IMR-90 (cell line): ENCODE data around the gene BRCA2. TPM values are rescaled to one million over a fixed set of nuclear protein-coding genes. Genes with fewer than 3 reads are reported as not detected.
A peak's percentile ranks its signal among the peaks of the same experiment; 100 is the strongest.

Experiments
- ATAC-seq: fragments of 200-7000 bp; cut with Tn5 transposase; 2 replicates; pipeline ENCODE4 v1.9.1; 2020; ENCODE audit warnings: low read depth, mild to moderate bottlenecking, moderate library complexity
- BruUV-seq: library from RNA; stranded (reverse); fragments of 400-500 nt; replicated peaks from 2 replicates; lab custom pipeline; 2021; lab: Mats Ljungman, UMichigan
- CTCF ChIA-PET: fragments of 300-600 bp; formaldehyde crosslinking; extraction: SDS; loops from one replicate; lab custom pipeline; 2021; ENCODE audit warnings: antibody characterized with exemption; lab: Yijun Ruan, JAX
- POLR2A ChIA-PET: fragments of 300-600 bp; sonication (Branson Sonifier 250); formaldehyde crosslinking; loops from one replicate; lab custom pipeline; 2022; ENCODE audit warnings: antibody characterized with exemption; ENCODE audit not compliant: unreplicated experiment; lab: Charles Lee
- DNase-seq: peaks from one replicate; pipeline ENCODE4 v3.0.0; 2013
- H2AFZ ChIP-seq: replicated peaks from 2 replicates; pipeline ENCODE3; 2013; ENCODE audit warnings: low read length, mild to moderate bottlenecking; ENCODE audit not compliant: poor library complexity
- H2AK5ac ChIP-seq: 2 replicates; pipeline ENCODE4 v1.6.1; 2013; ENCODE audit warnings: low read depth, low read length, inconsistent platforms
- H2AK9ac ChIP-seq: replicated peaks from 2 replicates; pipeline ENCODE3; 2013; ENCODE audit warnings: mild to moderate bottlenecking, low read depth, low read length, moderate library complexity; ENCODE audit not compliant: poor library complexity
- H2BK120ac ChIP-seq: 2 replicates; pipeline ENCODE4 v1.6.1; 2013; ENCODE audit warnings: low read depth, low read length, inconsistent platforms
- H2BK15ac ChIP-seq: 3 replicates; pipeline ENCODE4 v1.6.1; 2013; ENCODE audit warnings: low read depth, low read length, inconsistent platforms
- H2BK20ac ChIP-seq: 2 replicates; pipeline ENCODE4 v1.6.1; 2013; ENCODE audit warnings: low read depth, mild to moderate bottlenecking, inconsistent platforms, low read length, moderate library complexity
- H2BK5ac ChIP-seq: 2 replicates; pipeline ENCODE4 v1.6.1; 2013; ENCODE audit warnings: mild to moderate bottlenecking, low read depth, low read length, inconsistent platforms; ENCODE audit not compliant: poor library complexity, severe bottlenecking
- H3K14ac ChIP-seq: replicated peaks from 2 replicates; pipeline ENCODE4 v1.6.1; 2013; ENCODE audit warnings: low read depth, low read length, inconsistent platforms
- H3K18ac ChIP-seq: 2 replicates; pipeline ENCODE4 v1.6.1; 2013; ENCODE audit warnings: low read depth, low read length, control low read depth
- H3K23ac ChIP-seq: 2 replicates; pipeline ENCODE4 v1.6.1; 2013; ENCODE audit warnings: low read depth, low read length, inconsistent platforms
- H3K27ac ChIP-seq: 2 replicates; pipeline ENCODE4 v1.5.1; 2013; ENCODE audit warnings: mild to moderate bottlenecking, control low read depth, low read length; ENCODE audit not compliant: insufficient read depth
- H3K27me3 ChIP-seq: 2 replicates; pipeline ENCODE4 v1.6.1; 2013; ENCODE audit warnings: low read length; ENCODE audit not compliant: control insufficient read depth, insufficient read depth
- H3K36me3 ChIP-seq: 2 replicates; pipeline ENCODE4 v1.6.1; 2013; ENCODE audit warnings: low read length, mixed read lengths; ENCODE audit not compliant: control insufficient read depth, insufficient read depth
- H3K4ac ChIP-seq: 2 replicates; pipeline ENCODE4 v1.6.1; 2013; ENCODE audit warnings: low read depth, low read length, inconsistent platforms
- H3K4me1 ChIP-seq: 2 replicates; pipeline ENCODE4 v1.6.1; 2013; ENCODE audit warnings: low read length, mixed read lengths; ENCODE audit not compliant: control insufficient read depth, insufficient read depth
- H3K4me2 ChIP-seq: 2 replicates; pipeline ENCODE4 v1.6.1; 2013; ENCODE audit warnings: low read depth, mild to moderate bottlenecking, control low read depth, low read length, moderate library complexity
- H3K4me3 ChIP-seq: 2 replicates; pipeline ENCODE4 v1.5.1; 2013; ENCODE audit warnings: low read depth, mild to moderate bottlenecking, control low read depth, low read length, moderate library complexity; ENCODE audit not compliant: insufficient read depth
- H3K56ac ChIP-seq: 2 replicates; pipeline ENCODE4 v1.6.1; 2013; ENCODE audit warnings: low read length, inconsistent platforms; ENCODE audit not compliant: insufficient read depth; ENCODE audit errors: extremely low read depth
- H3K79me1 ChIP-seq, 2 experiments: 2 replicates each; pipeline ENCODE4 v1.6.1; 2013; ENCODE audit warnings: low read length in 2 of 2, inconsistent platforms in 1 of 2, low read depth in 1 of 2
- H3K9ac ChIP-seq: 2 replicates; pipeline ENCODE4 v1.6.1; 2013; ENCODE audit warnings: low read depth, low read length, control low read depth
- H3K9me1 ChIP-seq: 2 replicates; pipeline ENCODE4 v1.6.1; 2013; ENCODE audit warnings: low read length, inconsistent platforms; ENCODE audit not compliant: insufficient read depth
- H3K9me3 ChIP-seq: 2 replicates; pipeline ENCODE4 v1.6.1; 2013; ENCODE audit warnings: low read length; ENCODE audit not compliant: control insufficient read depth, insufficient read depth
- H4K20me1 ChIP-seq: 2 replicates; pipeline ENCODE4 v1.6.1; 2013; ENCODE audit warnings: low read length, inconsistent platforms; ENCODE audit not compliant: insufficient read depth
- H4K5ac ChIP-seq: 2 replicates; pipeline ENCODE4 v1.6.1; 2013; ENCODE audit warnings: mild to moderate bottlenecking, low read depth, low read length, control low read depth
- H4K8ac ChIP-seq, 2 experiments: 2 replicates each; pipeline ENCODE4 v1.6.1; 2013; ENCODE audit warnings: low read depth in 2 of 2, low read length in 2 of 2, control low read depth in 1 of 2, inconsistent platforms in 1 of 2
- H4K91ac ChIP-seq: 2 replicates; pipeline ENCODE4 v1.6.1; 2013; ENCODE audit warnings: low read depth, low read length, inconsistent platforms; ENCODE audit not compliant: insufficient read depth
- CEBPB ChIP-seq: IDR thresholded peaks from 2 replicates; pipeline ENCODE4 v1.6.1; 2012; ENCODE audit warnings: low read depth, low read length, improper control_type of control experiment
- WGBS, 2 experiments: methylation state at CpG; one replicate each; pipeline versions ENCODE4 v1.1.5 to v1.1.7; 2013; ENCODE audit warnings: missing lambda C conversion rate in 2 of 2; ENCODE audit not compliant: insufficient read length in 1 of 2; ENCODE audit errors: extremely low coverage in 2 of 2; 5-methylcytosine and 5-hydroxymethylcytosine counted together
- dilution Hi-C: fragments of 300-500 bp; cut with HindIII; formaldehyde crosslinking; loops from one replicate; pipeline ENCODE4 v1.14.3; 2018; ENCODE audit warnings: low sequenced_read_pairs; ENCODE audit not compliant: unreplicated experiment
- in situ Hi-C: fragments of 300-500 bp; cut with MboI; formaldehyde crosslinking; loops from 3 replicates; pipeline ENCODE4 v1.14.3; 2019; ENCODE audit warnings: low sequenced_read_pairs, inconsistent platforms, mixed read lengths
- intact Hi-C: fragments of 100-400 bp; cut with micrococcal nuclease; formaldehyde crosslinking; loops from 2 replicates; pipeline ENCODE4 v1.10.0; 2022
- polyA plus RNA-seq, 3 experiments: library from polyadenylated mRNA; depleted of rRNA; stranded (reverse); fragments of >200 nt; gene quantifications; 2 replicates each; pipeline ENCODE4 v1.2.3, GENCODE V29; 2012; ENCODE audit warnings: low replicate concordance in 1 of 3
- total RNA-seq: library from RNA; depleted of rRNA; stranded (reverse); fragments of >200 nt; gene quantifications from 2 replicates; pipeline ENCODE4 v1.2.3, GENCODE V29; 2012
- TF ChIP-seq, protein P1 (sequence below): fragments of 150-350 bp; IDR thresholded peaks from 2 replicates; pipeline ENCODE4 v1.6.1; 2017; ENCODE audit warnings: mild to moderate bottlenecking, antibody characterized with exemption, low read length, low read depth

The BRCA2 gene
- total and polyA plus RNA-seq, 2 of the 4 experiments (the other 2 are of a cell fraction): 2.0 to 9.7 TPM

DNA sequence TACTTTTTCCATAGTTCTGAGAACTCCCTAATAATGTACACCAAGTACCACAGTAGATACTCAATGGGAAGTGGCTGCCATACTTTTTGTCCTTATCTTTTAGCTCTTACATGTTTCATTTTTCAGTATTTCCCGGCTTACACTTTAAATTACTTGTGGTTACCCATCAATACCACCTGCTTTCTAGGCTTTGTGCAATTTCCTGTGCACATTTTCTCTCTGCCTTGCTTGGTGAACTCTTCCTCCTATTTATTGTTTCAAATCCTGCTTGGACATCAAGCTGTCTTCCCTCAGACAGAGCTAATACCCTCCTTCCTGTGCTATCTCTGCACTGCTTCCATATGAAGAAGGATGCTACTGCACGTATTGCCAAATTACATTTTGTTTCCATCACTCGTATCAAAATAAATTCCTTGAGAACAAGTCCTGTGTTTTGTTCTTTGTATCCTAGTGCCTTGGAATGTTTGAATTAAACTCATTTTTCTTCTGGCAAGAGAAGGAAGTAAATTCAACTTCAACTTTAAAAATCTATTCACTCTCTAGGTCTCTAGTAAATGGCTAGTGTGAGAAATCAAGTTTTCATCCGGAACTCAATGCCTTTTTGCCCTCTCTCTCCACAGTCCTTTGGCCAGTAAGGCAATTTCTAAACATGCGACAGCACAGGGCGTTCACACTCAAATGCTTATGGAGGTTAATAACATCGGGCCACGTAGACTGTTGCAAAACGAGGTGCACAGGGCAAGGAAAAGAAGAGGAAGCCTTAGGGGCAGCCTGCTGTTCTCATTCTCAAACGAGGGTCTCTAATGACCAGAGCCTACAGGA lies 5.8 kb upstream of the BRCA2 start:
- peak overlapping the region; percentile 7; the same call in 1 of the 2 replicates for H3K27ac ChIP-seq
- no peak overlapping the region; the same call in 1 of the 2 replicates for H3K56ac ChIP-seq
- peak overlapping the region; percentile 64 for H3K18ac ChIP-seq
- H2BK20ac ChIP-seq: peak overlapping the region; percentile 71
- no peak overlapping the region; the same call in 1 of the 2 replicates for H3K23ac ChIP-seq
- H3K9ac ChIP-seq: 0 out of 2 replicates have a peak overlapping the region, but pooled peaks have one; percentile 28
- no peak overlapping the region for H3K4me3 ChIP-seq
- H3K4me1 ChIP-seq: peaks cover 5% of the 10 kb centered on the region
- H2AK9ac ChIP-seq: no peak overlapping the region
- CTCF ChIA-PET: interaction anchor here (1.0 kb wide), 1 partner anchor 277 kb away, joined by 3 read pairs; no protein-coding TSS in a partner anchor
- H3K14ac ChIP-seq: peak overlapping the region; percentile 34; the same call in 1 of the 2 replicates
- peak overlapping the region; percentile 77 for H3K4ac ChIP-seq
- intact Hi-C loops: loop anchor here (1.0 to 5.0 kb wide), 6 partner anchors 47 to 399 kb away; partner anchors contain the start of gene FRY
- dilution Hi-C loops: no loop called here
- H4K8ac ChIP-seq: peak overlapping the region in 1 of 2 experiments; percentile 74; a peak in 2 of 4 replicates
- 0 out of 2 replicates have a peak overlapping the region, but pooled peaks have one; percentile 3 for H2AK5ac ChIP-seq
- no peaks in the 10 kb centered on the region for H3K9me3 ChIP-seq
- ATAC-seq (peak; percentile 72), DNase-seq (peak; percentile 7)
- no peaks in the 10 kb centered on the region for H3K27me3 ChIP-seq
- POLR2A ChIA-PET: no interaction called here
- H2BK5ac ChIP-seq: no peak overlapping the region
- H2BK15ac ChIP-seq: peak overlapping the region; percentile 17; the same call in 1 of the 3 replicates
- 0 out of 2 replicates have a peak, but pooled peaks have one; percentile 21 for TF ChIP-seq CEBPB
- TF ChIP-seq, protein P1, sequence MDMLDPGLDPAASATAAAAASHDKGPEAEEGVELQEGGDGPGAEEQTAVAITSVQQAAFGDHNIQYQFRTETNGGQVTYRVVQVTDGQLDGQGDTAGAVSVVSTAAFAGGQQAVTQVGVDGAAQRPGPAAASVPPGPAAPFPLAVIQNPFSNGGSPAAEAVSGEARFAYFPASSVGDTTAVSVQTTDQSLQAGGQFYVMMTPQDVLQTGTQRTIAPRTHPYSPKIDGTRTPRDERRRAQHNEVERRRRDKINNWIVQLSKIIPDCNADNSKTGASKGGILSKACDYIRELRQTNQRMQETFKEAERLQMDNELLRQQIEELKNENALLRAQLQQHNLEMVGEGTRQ: no peak
- in situ Hi-C loops: loop anchor here (5.0 kb wide), 2 partner anchors 287 to 397 kb away; no protein-coding TSS in a partner anchor
- no peaks in the 10 kb centered on the region for H4K20me1 ChIP-seq
- peak overlapping the region; percentile 73 for H2BK120ac ChIP-seq
- H4K5ac ChIP-seq: peak overlapping the region; percentile 97
- H3K79me1 ChIP-seq: 0 out of 4 replicates have a peak, but pooled peaks cover 0 to under 1% of the 10 kb centered on the region in 2 experiments
- H3K36me3 ChIP-seq: no peaks in the 10 kb centered on the region
- BruUV-seq: no TSS peak
- H2AFZ ChIP-seq: peak overlapping the region; percentile 76
- 0 out of 2 replicates have a peak, but pooled peaks cover 2% of the 10 kb centered on the region for H3K9me1 ChIP-seq
- peak overlapping the region; percentile 16; the same call in 1 of the 2 replicates for H4K91ac ChIP-seq
- H3K4me2 ChIP-seq: peak overlapping the region; percentile 69
- WGBS, 2 experiments: 63% methylated on average over 4 of the region's 10 CpGs; no CpG with 5 or more reads in 1 of the 2 experiments
